DOHH2 (cell line): ENCODE measurements around the gene FNIP2.

ENCODE experiments used
- H3F3A ChIP-seq: fragments of 200-600 bp; sonication (generic), shearing (Covaris generic); 2 replicates; pipeline ENCODE4 v1.6.0; 2016; ENCODE audit warnings: antibody characterized with exemption, mild to moderate bottlenecking; ENCODE audit not compliant: control insufficient read depth, insufficient read depth
- H3K27ac ChIP-seq: fragments of 200-600 bp; sonication (generic); 2 replicates; pipeline ENCODE4 v1.5.1; 2014; ENCODE audit warnings: low read depth, mild to moderate bottlenecking, low read length, moderate library complexity
- H3K27me3 ChIP-seq: fragments of 200-600 bp; sonication (generic); 2 replicates; pipeline ENCODE4 v1.6.1; 2014; ENCODE audit warnings: mild to moderate bottlenecking, low read length, mixed read lengths; ENCODE audit not compliant: control insufficient read depth
- H3K36me3 ChIP-seq: fragments of 200-600 bp; sonication (generic); 2 replicates; pipeline ENCODE4 v1.6.1; 2014; ENCODE audit warnings: mild to moderate bottlenecking, low read length, moderate library complexity, mixed read lengths; ENCODE audit not compliant: control insufficient read depth
- H3K4me1 ChIP-seq: fragments of 200-600 bp; sonication (generic); 2 replicates; pipeline ENCODE4 v1.6.1; 2014; ENCODE audit warnings: mild to moderate bottlenecking, low read length, mixed read lengths; ENCODE audit not compliant: control insufficient read depth
- H3K4me2 ChIP-seq: fragments of 200-600 bp; sonication (generic); 2 replicates; pipeline ENCODE4 v1.6.0; 2014; ENCODE audit warnings: mild to moderate bottlenecking, low read length, moderate library complexity
- H3K4me3 ChIP-seq: fragments of 200-600 bp; sonication (generic); 2 replicates; pipeline ENCODE4 v1.5.1; 2014; ENCODE audit warnings: mild to moderate bottlenecking, low read length, mixed read lengths
- H3K79me2 ChIP-seq: fragments of 200-600 bp; sonication (generic); 2 replicates; pipeline ENCODE4 v1.6.1; 2014; ENCODE audit warnings: mild to moderate bottlenecking, low read length, mixed read lengths; ENCODE audit not compliant: control insufficient read depth
- H3K9me2 ChIP-seq: fragments of 200-600 bp; sonication (generic); replicated peaks from 2 replicates; pipeline ENCODE4 v1.6.1; 2014; ENCODE audit warnings: mild to moderate bottlenecking, low read length, mixed read lengths; ENCODE audit not compliant: control insufficient read depth
- H3K9me3 ChIP-seq: fragments of 200-600 bp; sonication (generic); 2 replicates; pipeline ENCODE4 v1.6.1; 2014; ENCODE audit warnings: antibody characterized with exemption, low read length, mixed read lengths; ENCODE audit not compliant: control insufficient read depth, insufficient read depth
- H4K20me1 ChIP-seq: fragments of 200-600 bp; sonication (generic); 2 replicates; pipeline ENCODE4 v1.6.0; 2014; ENCODE audit warnings: low read depth, mild to moderate bottlenecking, antibody characterized with exemption, low read length, moderate library complexity; ENCODE audit not compliant: control insufficient read depth, insufficient read depth
- EZH2phosphoT487 ChIP-seq: fragments of 200-600 bp; sonication (generic); IDR thresholded peaks from 2 replicates; pipeline ENCODE4 v1.6.1; 2017; ENCODE audit warnings: borderline replicate concordance, mild to moderate bottlenecking, antibody characterized with exemption, low read length, moderate library complexity, mixed read lengths
- TF ChIP-seq, protein P1 (sequence below): fragments of 200-600 bp; sonication (generic); IDR thresholded peaks from one replicate; pipeline ENCODE4 v1.5.1; 2014; ENCODE audit warnings: antibody characterized with exemption, mild to moderate bottlenecking, low read depth, low read length; ENCODE audit not compliant: poor library complexity, severe bottlenecking

Gene FNIP2

DNA sequence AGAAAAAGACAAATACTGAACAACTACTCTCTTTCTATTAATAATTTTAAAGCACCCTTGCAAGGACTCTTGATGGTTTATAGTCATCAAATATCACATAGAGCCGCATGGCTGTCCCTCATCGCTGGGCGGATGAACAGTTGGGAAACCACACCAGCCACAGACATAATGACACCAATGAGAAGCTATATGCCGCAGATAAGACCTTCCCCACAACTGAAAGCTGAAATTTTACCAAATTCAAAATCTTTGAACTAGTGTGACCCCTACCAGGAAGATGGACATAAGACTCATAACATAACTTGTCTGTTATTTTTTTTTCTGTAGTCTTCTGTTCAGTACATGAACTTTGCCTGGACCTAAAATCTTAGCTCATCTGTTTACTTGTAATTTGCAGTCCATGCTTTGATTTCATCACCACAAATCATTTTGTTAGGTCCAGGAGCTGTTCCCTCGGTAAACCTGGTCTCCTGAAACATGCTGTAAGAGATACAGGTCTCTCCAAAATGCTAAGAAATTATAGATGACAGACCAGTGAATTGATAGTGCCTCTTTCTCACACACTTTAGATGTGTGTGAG lies 176.8 kb downstream of the FNIP2 start:
- Histone ChIP-seq H3K9me3 (no peaks in the 10 kb centered on the region), H3K36me3 (no peaks in the 10 kb centered on the region), H3K27me3 (no peaks in the 10 kb centered on the region), H3K27ac (no peak overlapping the region), H3K79me2 (no peaks in the 10 kb centered on the region), H3K4me2 (no peak overlapping the region), H3K4me3 (no peak overlapping the region), H3F3A (no peaks in the 10 kb centered on the region), H3K4me1 (no peaks in the 10 kb centered on the region), H3K9me2 (no peaks in the 10 kb centered on the region), H4K20me1 (no peaks in the 10 kb centered on the region)
- TF ChIP-seq, protein P1, sequence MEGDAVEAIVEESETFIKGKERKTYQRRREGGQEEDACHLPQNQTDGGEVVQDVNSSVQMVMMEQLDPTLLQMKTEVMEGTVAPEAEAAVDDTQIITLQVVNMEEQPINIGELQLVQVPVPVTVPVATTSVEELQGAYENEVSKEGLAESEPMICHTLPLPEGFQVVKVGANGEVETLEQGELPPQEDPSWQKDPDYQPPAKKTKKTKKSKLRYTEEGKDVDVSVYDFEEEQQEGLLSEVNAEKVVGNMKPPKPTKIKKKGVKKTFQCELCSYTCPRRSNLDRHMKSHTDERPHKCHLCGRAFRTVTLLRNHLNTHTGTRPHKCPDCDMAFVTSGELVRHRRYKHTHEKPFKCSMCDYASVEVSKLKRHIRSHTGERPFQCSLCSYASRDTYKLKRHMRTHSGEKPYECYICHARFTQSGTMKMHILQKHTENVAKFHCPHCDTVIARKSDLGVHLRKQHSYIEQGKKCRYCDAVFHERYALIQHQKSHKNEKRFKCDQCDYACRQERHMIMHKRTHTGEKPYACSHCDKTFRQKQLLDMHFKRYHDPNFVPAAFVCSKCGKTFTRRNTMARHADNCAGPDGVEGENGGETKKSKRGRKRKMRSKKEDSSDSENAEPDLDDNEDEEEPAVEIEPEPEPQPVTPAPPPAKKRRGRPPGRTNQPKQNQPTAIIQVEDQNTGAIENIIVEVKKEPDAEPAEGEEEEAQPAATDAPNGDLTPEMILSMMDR, result no peak
- TF ChIP-seq EZH2phosphoT487, result no peak

GRCh38 chr4:158946825-158947224 lies 178.0 kb downstream of the FNIP2 start:
- no peak overlapping the region for H3K4me2 ChIP-seq
- H3K9me3 ChIP-seq, result peaks cover 3% of the 10 kb centered on the region; the same call in 1 of the 2 replicates
- TF ChIP-seq, protein P1, result no peak
- TF ChIP-seq EZH2phosphoT487, result no peak
- no peaks in the 10 kb centered on the region for H3K27me3 ChIP-seq
- H3K79me2 ChIP-seq, result no peaks in the 10 kb centered on the region
- H3K9me2 ChIP-seq, result no peaks in the 10 kb centered on the region
- H3K4me1 ChIP-seq, result no peaks in the 10 kb centered on the region
- no peaks in the 10 kb centered on the region for H4K20me1 ChIP-seq
- no peak overlapping the region for H3K4me3 ChIP-seq
- H3F3A ChIP-seq, result no peaks in the 10 kb centered on the region
- H3K36me3 ChIP-seq, result no peaks in the 10 kb centered on the region
- H3K27ac ChIP-seq, result no peak overlapping the region

GRCh38 chr4:158948071-158948470 lies 179.2 kb downstream of the FNIP2 start:
- Histone ChIP-seq H3K27ac (no peak overlapping the region), H3K9me2 (no peaks in the 10 kb centered on the region), H3K27me3 (no peaks in the 10 kb centered on the region), H3K4me2 (no peak overlapping the region), H3K36me3 (no peaks in the 10 kb centered on the region), H3K79me2 (no peaks in the 10 kb centered on the region), H3K4me1 (no peaks in the 10 kb centered on the region), H3F3A (no peaks in the 10 kb centered on the region), H3K9me3 (peaks cover 14% of the 10 kb centered on the region; the same call in 1 of the 2 replicates), H4K20me1 (no peaks in the 10 kb centered on the region), H3K4me3 (no peak overlapping the region)
- TF ChIP-seq, protein P1, result no peak
- no peak for TF ChIP-seq EZH2phosphoT487
